Endodermal cell (in vitro differentiated cells): ENCODE results near the gene AFM. TPM values are rescaled to one million over a fixed set of nuclear protein-coding genes. Genes with fewer than 3 reads are reported as not detected.
"Not testable (repeated sequence)": the region's sequence is repeated elsewhere in the genome, so short reads cannot be mapped to it uniquely, and the experiment has no call there.

Experiments
- DNase-seq: peaks from one replicate; pipeline ENCODE4 v3.0.0-alpha.2; 2017
- H3K27ac ChIP-seq: 2 replicates; pipeline ENCODE4 v1.5.1; 2013; ENCODE audit warnings: mild to moderate bottlenecking, low read depth, low read length, moderate library complexity
- H3K27me3 ChIP-seq: 2 replicates; pipeline ENCODE4 v1.6.1; 2013; ENCODE audit warnings: mild to moderate bottlenecking, low read length, moderate library complexity; ENCODE audit not compliant: insufficient read depth, control insufficient read depth, poor library complexity, severe bottlenecking
- H3K36me3 ChIP-seq: 2 replicates; pipeline ENCODE4 v1.7.0; 2013; ENCODE audit warnings: mild to moderate bottlenecking, low read length, moderate library complexity; ENCODE audit not compliant: control insufficient read depth, insufficient read depth
- H3K4me1 ChIP-seq: one replicate; pipeline ENCODE4 v1.7.0; 2013; ENCODE audit warnings: low read length; ENCODE audit not compliant: control insufficient read depth, insufficient read depth
- H3K4me3 ChIP-seq: 2 replicates; pipeline ENCODE4 v1.5.1; 2013; ENCODE audit warnings: mild to moderate bottlenecking, low read length, moderate library complexity
- H3K9ac ChIP-seq: 2 replicates; pipeline ENCODE4 v1.6.1; 2013; ENCODE audit warnings: mild to moderate bottlenecking, low read length, moderate library complexity; ENCODE audit not compliant: poor library complexity, severe bottlenecking; ENCODE audit errors: extremely low read depth
- H3K9me3 ChIP-seq: 2 replicates; pipeline ENCODE4 v1.6.1; 2013; ENCODE audit warnings: mild to moderate bottlenecking, low read length, moderate library complexity; ENCODE audit not compliant: control insufficient read depth
- H3K27ac Mint-ChIP-seq: 2 replicates; pipeline ENCODE4 v1.8.0; 2020; ENCODE audit warnings: mixed read lengths
- H3K27me3 Mint-ChIP-seq: 2 replicates; pipeline ENCODE4 v1.8.0; 2021; ENCODE audit warnings: mild to moderate bottlenecking, mixed read lengths; ENCODE audit not compliant: insufficient read depth
- H3K36me3 Mint-ChIP-seq: 2 replicates; pipeline ENCODE4 v1.8.0; 2020; ENCODE audit warnings: low read depth, mixed read lengths
- H3K4me1 Mint-ChIP-seq: 2 replicates; pipeline ENCODE4 v1.8.0; 2020; ENCODE audit warnings: mixed read lengths
- H3K4me3 Mint-ChIP-seq: 2 replicates; pipeline ENCODE4 v1.8.0; 2020; ENCODE audit warnings: mild to moderate bottlenecking, moderate library complexity, mixed read lengths
- H3K9me3 Mint-ChIP-seq: 2 replicates; pipeline ENCODE4 v1.8.0; 2020; ENCODE audit warnings: mild to moderate bottlenecking, mixed read lengths
- CTCF ChIP-seq: fragments of 200-600 bp; sonication (generic); conservative IDR thresholded peaks from 2 replicates; pipeline ENCODE4 v1.5.0; 2021; ENCODE audit warnings: antibody characterized with exemption, mild to moderate bottlenecking
- WGBS, 2 experiments: methylation state at CpG; one replicate each; pipeline versions ENCODE4 v1.1.5 to v1.1.7; 2013; ENCODE audit warnings: missing lambda C conversion rate in 2 of 2, mixed read lengths in 1 of 2; ENCODE audit not compliant: insufficient coverage in 1 of 2, insufficient read length in 1 of 2; 5-methylcytosine and 5-hydroxymethylcytosine counted together
- total RNA-seq, 2 donors: library from RNA; stranded (reverse); fragmentation: NEBNext Ultra II Directional in 1 of 2; extraction: Animal tissue kit (Norgen Biotek cat#: 25700) in 1 of 2; gene quantifications; 2 replicates in 1 of 2; 3 replicates in 1 of 2; pipeline ENCODE4 v1.2.1, GENCODE V29; 2021

AFM gene
- total RNA-seq, 2 donors from 2014 or later: not detected

- H3K27ac ChIP-seq: no peak overlapping the region
- Mint-ChIP-seq H3K4me1 (no peaks in the 10 kb centered on the region), H3K9me3 (no peaks in the 10 kb centered on the region), H3K27ac (no peak overlapping the region), H3K27me3 (no peaks in the 10 kb centered on the region), H3K4me3 (no peak overlapping the region), H3K36me3 (no peaks in the 10 kb centered on the region)
- no peak for DNase-seq
- no peak overlapping the region for H3K4me3 ChIP-seq
- no peaks in the 10 kb centered on the region for H3K36me3 ChIP-seq
- H3K4me1 ChIP-seq: no peaks in the 10 kb centered on the region
- 93 to 98% methylated on average over 3 of the region's 3 CpGs for WGBS, 2 experiments
- no peaks in the 10 kb centered on the region for H3K9me3 ChIP-seq
- no peak for TF ChIP-seq CTCF
- no peaks in the 10 kb centered on the region for H3K27me3 ChIP-seq
- no peak overlapping the region for H3K9ac ChIP-seq
These were observed 59.3 kb downstream of the AFM start for GRCh38 chr4:73540826-73541225.

GRCh38 chr4:73541251-73541650, 59.7 kb downstream of the AFM start:
- Histone ChIP-seq H3K4me1 (no peaks in the 10 kb centered on the region), H3K4me3 (no peak overlapping the region), H3K9ac (no peak overlapping the region), H3K9me3 (no peaks in the 10 kb centered on the region), H3K36me3 (no peaks in the 10 kb centered on the region), H3K27me3 (no peaks in the 10 kb centered on the region), H3K27ac (no peak overlapping the region)
- Mint-ChIP-seq H3K4me3 (no peak overlapping the region), H3K27ac (no peak overlapping the region), H3K36me3 (no peaks in the 10 kb centered on the region), H3K27me3 (no peaks in the 10 kb centered on the region), H3K4me1 (no peaks in the 10 kb centered on the region), H3K9me3 (no peaks in the 10 kb centered on the region)
- 69 to 87% methylated on average over 2 to 3 of the region's 3 CpGs for WGBS, 2 experiments
- no peak for DNase-seq
- TF ChIP-seq CTCF: no peak

GRCh38 chr4:73544620-73545019, 63.1 kb downstream of the AFM start:
- no peak overlapping the region for H3K27ac Mint-ChIP-seq
- WGBS, 2 experiments: 89 to 90% methylated on average over 1 to 2 of the region's 2 CpGs

GRCh38 chr4:73550865-73551264, 69.3 kb downstream of the AFM start:
- H3K27me3 ChIP-seq, H3K9ac ChIP-seq, H3K27ac Mint-ChIP-seq, H3K4me3 Mint-ChIP-seq, H3K27me3 Mint-ChIP-seq, H3K27ac ChIP-seq, DNase-seq, H3K36me3 ChIP-seq, H3K36me3 Mint-ChIP-seq, H3K4me1 ChIP-seq, H3K4me3 ChIP-seq, H3K4me1 Mint-ChIP-seq: not testable (repeated sequence)
- WGBS, 2 experiments: 93% methylated on average over 11 of the region's 11 CpGs; no CpG with 5 or more reads in 1 of the 2 experiments
- peaks cover 18% of the 10 kb centered on the region for H3K9me3 Mint-ChIP-seq
- H3K9me3 ChIP-seq: peaks cover 11% of the 10 kb centered on the region

More at GRCh38 chr4:73544620-73545019, 63.1 kb downstream of the AFM start:
- H3K9me3 Mint-ChIP-seq: peaks cover under 1% of the 10 kb centered on the region
- H3K36me3 Mint-ChIP-seq: no peaks in the 10 kb centered on the region
- Histone ChIP-seq H3K9ac (no peak overlapping the region), H3K27me3 (no peaks in the 10 kb centered on the region), H3K27ac (no peak overlapping the region), H3K36me3 (no peaks in the 10 kb centered on the region), H3K9me3 (peaks cover 1% of the 10 kb centered on the region), H3K4me3 (no peak overlapping the region), H3K4me1 (no peaks in the 10 kb centered on the region)
- no peak for DNase-seq
- TF ChIP-seq CTCF: no peak
- no peak overlapping the region for H3K4me3 Mint-ChIP-seq
- no peaks in the 10 kb centered on the region for H3K27me3 Mint-ChIP-seq
- no peaks in the 10 kb centered on the region for H3K4me1 Mint-ChIP-seq
